ENCODE results near the gene GPBP1. TPM values are rescaled to one million over a fixed set of nuclear protein-coding genes. Genes with fewer than 3 reads are reported as not detected.

The GPBP1 gene
- total RNA-seq, 2 donors from 2014 or later, result 51.3 to 63.2 TPM

DNA sequence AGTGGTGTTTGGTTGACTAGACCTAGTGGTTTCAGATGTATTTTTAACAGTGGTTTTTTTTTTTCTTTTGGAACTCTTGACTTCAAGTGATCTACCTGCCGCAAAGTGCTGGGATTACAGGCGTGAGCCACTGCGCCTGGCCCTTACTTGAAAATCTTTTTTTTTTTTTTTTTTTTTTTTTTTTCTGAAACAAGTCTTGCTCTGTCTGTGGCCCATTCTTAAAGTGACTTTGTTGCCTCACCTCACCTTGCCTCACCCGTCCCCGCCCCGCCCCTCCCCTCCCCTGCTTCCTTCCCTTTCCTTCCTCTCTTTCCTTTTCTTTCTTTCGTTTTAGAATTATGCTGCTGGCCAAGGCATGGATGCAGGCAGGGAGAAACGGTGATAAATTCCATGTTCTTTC, 26.0 kb downstream of the GPBP1 start:
- DNase-seq (peak in 1 of 2 donors; percentile 17), ATAC-seq (peak; percentile 87)
- intact Hi-C loops (cut with DNase I, micrococcal nuclease), result no loop called here

DNA sequence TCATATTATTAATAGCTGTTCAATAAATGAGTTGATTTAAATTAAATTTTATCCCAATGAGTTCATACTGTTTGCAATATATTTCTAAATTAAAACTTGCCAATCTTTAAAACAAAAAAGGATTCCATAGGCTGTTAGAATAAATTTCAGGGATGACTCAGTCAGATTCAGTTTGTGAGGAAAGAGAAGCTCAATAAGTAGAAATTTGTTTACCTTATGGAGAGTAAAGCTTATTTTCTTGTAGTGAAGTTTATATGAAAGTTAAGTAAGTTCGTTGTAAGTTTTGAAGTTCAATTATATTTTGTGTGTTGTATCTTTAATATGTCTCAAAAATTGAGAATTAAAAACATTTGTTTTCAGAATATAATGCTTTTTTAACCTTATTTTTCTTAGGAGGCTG, 29.0 kb downstream of the GPBP1 start:
- no peak for ATAC-seq
- intact Hi-C loops (cut with DNase I, micrococcal nuclease), result no loop called here

DNA sequence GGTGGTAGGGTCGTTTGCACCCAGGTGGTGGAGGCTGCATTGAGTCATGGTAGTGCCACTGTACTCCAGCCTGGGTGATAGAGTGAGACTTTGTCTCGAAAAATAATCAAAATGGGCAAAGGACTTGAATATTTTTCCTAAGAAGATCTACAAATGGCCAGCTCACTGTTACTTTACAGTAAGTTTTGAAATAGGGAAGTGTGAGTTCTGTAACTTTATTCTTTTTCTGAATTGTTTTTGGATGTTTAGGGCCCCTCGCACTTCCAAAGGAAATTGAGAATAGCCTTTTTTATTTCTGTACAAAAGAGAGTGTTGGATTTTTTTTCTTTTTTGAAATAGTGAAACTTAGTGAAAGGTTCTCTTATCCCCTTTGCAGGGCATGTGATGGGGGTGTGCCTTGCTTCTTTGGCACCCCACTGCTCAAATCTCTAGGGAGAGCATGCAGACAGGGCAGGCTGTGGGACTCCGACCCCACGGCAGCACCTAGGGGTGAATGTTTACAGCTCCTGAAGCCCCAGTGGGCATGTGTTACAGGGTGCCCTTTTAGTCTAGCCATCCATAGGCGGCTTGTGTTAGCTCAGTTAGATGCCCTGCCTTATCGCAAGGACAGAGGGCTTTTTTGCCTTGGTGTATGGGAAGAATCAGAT, 33.3 kb downstream of the GPBP1 start:
- DNase-seq (no peak), ATAC-seq (no peak)
- intact Hi-C loops (cut with DNase I, micrococcal nuclease), result no loop called here

More for the DNA sequence above, 29.0 kb downstream of the GPBP1 start:
- no peak for DNase-seq

DNA sequence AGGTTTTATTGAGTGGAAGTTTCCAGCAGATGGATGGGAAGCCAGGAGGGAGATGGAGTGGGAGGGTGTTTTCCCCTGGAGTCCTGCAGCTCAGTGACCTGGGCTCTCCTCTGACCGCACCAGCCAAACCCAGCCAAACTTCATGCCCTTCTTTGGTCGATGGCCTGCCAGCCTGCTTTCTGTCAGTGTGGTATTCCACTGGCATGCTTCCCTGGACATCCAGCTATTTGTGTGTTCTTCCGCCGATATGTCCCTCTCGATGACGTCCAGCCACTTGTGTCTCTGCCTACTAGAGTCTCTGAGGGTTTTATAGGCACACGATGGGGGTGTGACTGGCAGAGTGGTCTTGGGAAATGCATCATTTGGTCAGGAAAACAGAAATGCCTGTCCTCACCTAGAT, 33.8 kb downstream of the GPBP1 start:
- ATAC-seq (no peak), DNase-seq (peak in 1 of 2 donors; percentile 49)
- intact Hi-C loops (cut with DNase I, micrococcal nuclease), result no loop called here

DNA sequence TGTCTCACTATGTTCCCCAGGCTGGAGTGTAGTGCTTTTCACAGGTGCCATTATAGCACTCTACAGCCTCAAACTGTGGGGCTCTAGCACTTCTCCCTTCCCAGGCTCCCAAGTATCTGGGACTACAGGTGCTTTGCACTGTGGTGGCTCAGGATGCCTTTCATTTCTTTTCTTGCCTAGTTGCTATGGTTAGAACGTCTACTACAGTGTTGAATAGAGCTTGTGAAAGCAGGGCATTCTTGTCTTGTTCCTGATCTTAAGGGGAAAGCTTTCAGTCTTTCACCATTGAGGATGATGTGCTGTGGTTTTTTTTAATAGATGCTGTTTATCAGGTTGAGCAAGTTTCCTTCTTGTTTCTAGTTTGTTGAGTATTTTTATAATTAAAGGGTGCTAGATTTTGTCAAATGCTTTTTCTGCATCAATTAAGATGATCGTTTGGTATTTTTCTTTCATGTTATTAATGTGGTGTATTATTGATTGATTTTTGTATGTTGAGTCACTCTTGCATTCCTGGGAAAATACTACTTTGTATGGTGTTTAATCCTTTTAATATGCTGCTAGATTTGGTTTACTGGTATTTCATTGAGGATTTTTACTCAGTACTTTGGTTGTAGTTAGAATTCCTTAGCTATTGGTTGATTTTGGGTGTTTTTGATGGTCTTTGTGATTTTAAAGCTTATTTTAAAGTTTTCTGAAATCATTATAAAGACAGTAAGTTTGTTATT, 35.6 kb downstream of the GPBP1 start:
- ATAC-seq (no peak), DNase-seq (no peak)
- intact Hi-C loops (cut with DNase I, micrococcal nuclease), result loop anchor here in 1 of 2 donors (10.0 kb wide), 1 partner anchor 305 kb away; the partner anchor contains the start of gene SETD9

DNA sequence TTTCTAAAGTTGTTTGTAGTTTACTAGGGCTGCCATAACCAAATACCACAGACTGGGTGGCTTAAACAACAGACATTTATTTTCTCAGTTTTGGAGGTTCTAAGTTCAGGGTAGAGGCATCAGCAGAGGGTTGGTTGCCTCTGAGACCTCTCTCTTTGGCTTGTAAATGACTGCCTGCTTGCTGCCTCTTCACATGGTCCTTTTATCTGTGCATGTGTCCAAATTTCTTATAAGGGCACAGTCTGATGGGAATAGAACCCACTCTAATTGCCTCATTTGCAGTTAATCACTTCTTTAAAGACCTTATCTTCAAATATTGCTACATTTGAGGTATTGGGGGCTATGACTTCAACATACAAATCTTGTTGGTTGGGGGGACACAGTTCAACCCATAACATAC, 36.8 kb downstream of the GPBP1 start:
- intact Hi-C loops (cut with DNase I, micrococcal nuclease), result loop anchor here in 1 of 2 donors (10.0 kb wide), 1 partner anchor 306 kb away; the partner anchor contains the start of gene SETD9
- ATAC-seq, result no peak
- DNase-seq, result no peak

DNA sequence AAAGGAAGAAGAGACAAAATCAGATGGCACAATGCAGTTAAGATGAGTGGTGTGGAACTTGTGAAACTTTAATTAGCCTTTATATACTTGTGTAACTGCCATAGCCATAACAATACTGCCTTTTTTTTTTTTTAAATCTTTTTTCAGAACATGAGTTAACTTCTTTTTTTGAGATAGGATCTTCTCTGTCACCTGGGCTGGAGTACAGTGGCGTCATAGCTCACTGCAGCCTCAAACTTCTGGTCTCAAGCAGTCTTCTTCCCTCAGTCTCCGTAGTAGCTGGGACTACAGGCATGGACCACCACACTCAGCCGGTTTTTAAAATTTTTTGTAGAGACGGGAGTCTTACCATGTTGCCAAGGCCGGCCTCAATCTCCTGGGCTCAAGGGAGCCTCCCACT, 37.2 kb downstream of the GPBP1 start:
- intact Hi-C loops (cut with DNase I, micrococcal nuclease), result loop anchor here in 1 of 2 donors (10.0 kb wide), 1 partner anchor 306 kb away; the partner anchor contains the start of gene SETD9
- DNase-seq, result no peak
- ATAC-seq, result no peak

DNA sequence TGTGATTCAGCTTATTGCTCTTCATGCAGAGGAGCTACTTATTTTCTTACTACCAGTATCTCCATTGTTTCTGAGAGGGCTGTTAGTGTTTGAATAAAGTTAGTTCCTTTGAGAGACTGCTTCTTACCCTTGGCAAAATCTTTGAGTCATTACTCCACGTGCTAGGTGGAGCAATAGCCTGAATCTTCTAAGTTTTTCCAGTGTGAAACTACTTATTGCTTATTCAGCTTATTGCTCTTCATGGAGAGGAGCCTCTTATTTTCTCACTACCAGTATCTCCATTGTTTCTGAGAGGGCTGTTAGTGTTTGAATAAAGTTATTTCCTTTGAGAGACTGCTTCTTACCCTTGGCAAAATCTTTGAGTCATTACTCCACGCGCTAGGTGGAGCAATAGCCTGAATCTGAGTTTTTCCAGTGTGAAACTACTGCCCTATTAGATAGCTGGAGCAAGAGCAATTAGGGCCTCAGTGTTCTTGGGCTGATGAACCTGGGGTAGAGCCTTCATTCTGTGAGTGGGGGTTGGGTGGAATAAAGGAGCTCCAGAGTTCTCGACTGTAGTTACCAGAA, 41.9 kb downstream of the GPBP1 start:
- ATAC-seq (no peak), DNase-seq (no peak)
- intact Hi-C loops (cut with DNase I, micrococcal nuclease), result loop anchor here in 1 of 2 donors (10.0 kb wide), 1 partner anchor 311 kb away; the partner anchor contains the start of gene SETD9

DNA sequence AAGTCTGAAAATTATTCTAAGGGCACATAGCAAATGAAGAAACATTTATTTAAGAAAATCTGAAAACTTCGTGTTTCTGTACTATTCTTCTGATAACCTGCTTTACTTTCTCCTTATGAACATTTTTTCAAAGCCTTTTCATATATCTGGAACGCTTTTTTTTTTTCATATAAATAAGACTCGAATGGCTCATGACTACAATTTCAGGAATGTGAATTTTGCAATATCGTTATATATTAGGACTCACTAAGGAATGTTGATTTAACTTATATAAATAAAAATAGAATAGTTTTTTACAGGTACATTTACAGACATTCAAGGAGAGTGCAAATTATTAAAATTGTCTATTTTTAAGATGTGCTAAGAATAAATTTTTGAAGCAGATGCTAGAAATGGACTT, 42.9 kb downstream of the GPBP1 start:
- DNase-seq (no peak), ATAC-seq (no peak)
- intact Hi-C loops (cut with DNase I, micrococcal nuclease), result loop anchor here in 1 of 2 donors (10.0 kb wide), 1 partner anchor 312 kb away; the partner anchor contains the start of gene SETD9

DNA sequence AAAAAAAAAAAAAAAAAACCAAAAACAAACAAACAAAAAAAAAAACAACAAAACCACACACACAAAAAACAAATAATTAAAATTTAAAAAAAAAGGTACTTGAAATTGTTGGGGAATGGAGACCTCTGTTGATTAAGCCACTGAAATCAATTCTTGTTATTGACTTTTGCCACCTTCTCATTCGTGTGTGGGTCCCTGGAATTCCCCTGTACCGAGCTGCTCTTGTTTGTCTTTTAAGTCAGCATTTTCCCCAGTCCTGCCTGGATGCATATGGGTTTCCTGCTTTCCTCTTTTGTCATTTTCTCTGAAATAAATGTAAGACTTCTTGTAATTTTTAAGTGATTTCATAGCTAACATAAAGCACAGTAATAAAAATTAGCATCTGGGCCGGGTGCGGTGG, 45.5 kb downstream of the GPBP1 start:
- DNase-seq (no peak), ATAC-seq (no peak)
- intact Hi-C loops (cut with DNase I, micrococcal nuclease), result loop anchor here in 1 of 2 donors (10.0 kb wide), 1 partner anchor 315 kb away; the partner anchor contains the start of gene SETD9

DNA sequence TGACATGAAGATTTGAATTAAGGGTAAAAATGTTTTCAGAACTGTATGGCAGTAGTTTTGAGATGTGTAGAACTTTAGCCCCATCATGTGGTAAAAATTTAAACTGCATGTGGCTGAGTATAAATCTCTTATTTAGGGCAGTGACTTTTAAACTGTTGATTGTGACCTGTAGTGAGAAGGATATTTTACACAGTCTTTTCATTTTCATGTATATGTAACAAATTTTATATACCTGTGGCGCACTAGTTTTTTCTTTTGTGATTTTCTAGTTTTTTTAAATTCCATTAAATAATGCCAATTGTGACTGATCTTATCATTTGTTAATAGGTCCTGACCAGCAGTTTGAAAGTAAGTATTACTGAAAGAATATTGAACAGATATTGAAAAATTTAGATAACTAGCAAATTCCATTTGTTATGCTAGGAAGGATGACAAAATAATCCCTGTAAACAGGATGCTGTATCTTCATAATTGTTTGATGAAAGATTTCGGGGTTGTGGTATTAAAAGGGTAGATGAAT, 47.2 kb downstream of the GPBP1 start:
- peak; percentile 80 for ATAC-seq
- no peak for DNase-seq
- intact Hi-C loops (cut with DNase I, micrococcal nuclease), result no loop called here

DNA sequence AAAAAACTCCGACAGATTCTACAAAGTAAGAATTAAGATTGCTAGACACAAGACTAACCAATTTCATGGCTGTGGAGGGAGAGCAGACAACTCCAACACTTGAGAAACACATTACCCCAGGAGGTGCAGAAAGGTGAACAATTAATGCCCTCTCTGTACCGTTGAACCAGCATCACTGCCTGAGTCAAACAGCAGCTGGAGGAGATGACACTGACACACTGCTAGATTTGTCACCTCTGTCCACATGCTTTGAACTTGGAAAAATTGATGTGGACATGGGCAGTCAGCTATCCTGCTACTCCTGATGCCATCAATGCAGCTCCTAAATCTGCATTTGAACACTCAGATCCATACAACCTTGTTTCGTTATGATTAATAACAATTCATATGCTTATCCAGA, 51.7 kb downstream of the GPBP1 start:
- DNase-seq, result no peak
- no peak for ATAC-seq
- intact Hi-C loops (cut with DNase I, micrococcal nuclease), result no loop called here

DNA sequence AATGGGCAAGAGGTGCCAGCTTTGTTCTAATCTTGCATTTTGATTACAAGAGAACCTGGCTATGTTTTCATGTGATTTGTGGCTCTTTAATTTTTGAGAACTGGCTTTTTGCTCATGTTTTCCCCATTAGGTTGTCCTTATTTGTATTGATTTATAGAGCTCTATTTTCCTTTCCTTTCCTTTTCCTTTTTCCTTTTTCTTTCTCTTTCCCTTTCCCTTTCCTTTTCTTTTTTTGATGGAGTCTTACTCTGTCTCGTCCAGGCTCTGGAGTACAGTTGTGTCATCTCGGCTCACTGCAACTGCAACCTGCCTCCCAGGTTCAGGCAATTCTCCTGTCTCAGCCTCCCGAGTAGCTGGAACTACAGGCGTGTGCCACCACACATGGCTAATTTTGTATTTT, 55.5 kb downstream of the GPBP1 start:
- ATAC-seq (no peak), DNase-seq (no peak)
- intact Hi-C loops (cut with DNase I, micrococcal nuclease), result no loop called here

DNA sequence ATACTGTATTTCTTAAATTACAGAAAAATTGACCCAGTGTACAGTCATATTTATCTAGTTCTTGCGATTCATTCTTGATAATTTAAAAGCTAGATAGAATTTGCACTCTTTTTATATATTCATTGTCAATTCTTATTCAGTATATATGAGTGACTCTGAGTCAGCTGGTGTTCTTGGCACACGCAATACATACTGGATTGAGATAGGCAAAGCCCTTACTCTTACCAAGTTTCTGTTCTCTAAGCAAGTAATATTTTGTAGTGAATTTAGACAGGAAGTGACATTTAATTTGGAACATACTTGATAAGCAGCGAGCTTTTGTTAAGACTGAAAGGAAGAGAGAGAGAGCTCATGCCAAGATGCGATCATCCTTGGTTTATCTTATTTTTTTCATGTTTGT, 57.7 kb downstream of the GPBP1 start:
- intact Hi-C loops (cut with DNase I, micrococcal nuclease), result no loop called here
- no peak for ATAC-seq
- DNase-seq, result no peak

DNA sequence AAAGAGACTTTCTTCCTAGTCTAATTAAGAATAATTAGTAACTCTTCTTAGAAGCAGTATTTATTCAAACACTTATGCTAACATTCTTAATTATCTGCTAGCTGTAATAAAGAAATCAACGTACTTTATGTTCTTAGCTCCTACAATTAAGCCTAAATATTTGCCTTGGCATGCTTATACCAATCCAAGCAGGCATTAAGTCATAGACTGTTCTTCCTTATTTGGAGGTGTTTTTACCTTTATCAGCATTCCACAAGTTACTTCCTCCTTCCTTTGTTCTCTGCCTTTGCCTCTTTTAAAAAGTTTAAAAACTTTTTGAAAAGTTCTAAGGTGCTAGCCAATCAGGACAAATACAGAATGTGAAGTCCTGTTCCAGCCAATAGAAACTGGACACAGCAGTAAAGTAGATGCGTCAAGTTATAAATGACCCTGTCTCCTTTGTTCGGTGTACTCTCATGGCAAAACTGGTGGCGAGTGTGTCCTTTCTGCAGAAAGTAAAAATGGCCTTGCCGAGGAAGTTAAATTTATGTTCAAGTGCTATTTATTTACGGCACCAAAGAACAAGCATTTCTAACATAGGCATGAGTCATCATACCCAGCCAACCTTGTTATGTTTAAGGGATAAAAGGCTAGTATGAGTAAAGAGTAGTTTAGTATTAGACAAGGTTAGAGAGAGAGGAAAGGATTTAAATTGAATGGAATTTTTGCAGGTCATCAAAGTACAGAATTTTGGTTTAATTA, 58.6 kb downstream of the GPBP1 start:
- ATAC-seq, result peak; percentile 52
- intact Hi-C loops (cut with DNase I, micrococcal nuclease), result no loop called here
- no peak for DNase-seq

DNA sequence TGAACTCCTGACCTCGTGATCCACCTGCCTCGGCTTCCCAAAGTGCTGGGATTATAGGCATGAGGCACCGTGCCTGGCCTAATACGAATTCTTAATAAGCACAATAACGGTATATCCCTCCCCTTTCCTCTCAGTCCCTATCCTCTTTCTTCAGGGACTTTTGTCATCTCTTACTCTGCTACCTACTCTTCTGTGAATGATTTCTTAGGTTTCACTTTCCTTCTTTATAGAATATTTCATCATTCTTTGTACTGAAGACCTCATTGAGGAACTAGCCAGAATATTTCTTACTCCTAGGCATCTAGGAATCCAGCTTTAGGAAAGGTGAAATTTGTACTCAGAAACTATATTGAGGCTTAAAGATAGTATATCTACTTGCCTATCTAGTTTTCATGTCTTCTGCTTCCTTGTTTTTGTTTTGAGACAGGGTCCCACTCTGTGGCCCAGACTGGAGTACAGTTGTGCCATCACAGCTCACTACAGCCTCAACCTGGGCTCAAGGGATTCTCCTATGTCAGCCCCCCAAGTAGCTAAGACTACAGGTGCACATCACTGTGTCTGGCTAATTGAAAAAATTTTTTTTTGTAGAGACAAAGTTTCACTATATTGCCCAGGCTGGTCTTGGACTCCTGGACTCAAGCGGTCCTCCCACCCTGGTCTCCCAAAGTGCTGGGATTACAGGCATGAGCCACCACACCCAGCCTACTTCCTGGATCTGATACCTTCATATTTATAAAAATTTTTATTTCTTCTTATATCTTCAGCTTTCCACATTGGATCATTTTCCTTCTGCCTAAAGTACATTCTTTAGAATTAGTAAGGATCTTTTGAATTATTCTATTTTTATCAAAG, 69.7 kb downstream of the GPBP1 start:
- peak in 1 of 2 donors; percentile 25 for DNase-seq
- intact Hi-C loops (cut with DNase I, micrococcal nuclease), result no loop called here
- peak; percentile 78 for ATAC-seq

DNA sequence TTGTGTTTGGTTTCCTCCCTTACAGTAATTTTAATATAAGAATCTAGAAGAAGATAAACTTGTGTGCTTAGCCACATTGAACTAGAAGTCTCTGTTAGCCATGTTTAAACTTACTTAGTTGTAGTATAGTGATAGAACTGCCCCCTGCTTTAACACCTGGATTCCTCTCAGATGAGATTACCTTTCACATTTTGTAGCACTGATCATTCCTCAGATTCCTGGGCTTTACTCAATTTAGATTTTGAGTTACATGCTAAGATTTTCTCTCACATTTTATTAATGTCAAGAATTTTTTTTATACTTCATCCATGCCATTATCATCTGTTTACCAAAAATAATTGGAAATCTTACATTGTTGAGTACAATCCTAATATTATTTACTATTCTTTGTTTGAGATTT, 70.5 kb downstream of the GPBP1 start:
- no peak for DNase-seq
- intact Hi-C loops (cut with DNase I, micrococcal nuclease), result no loop called here
- ATAC-seq, result no peak

DNA sequence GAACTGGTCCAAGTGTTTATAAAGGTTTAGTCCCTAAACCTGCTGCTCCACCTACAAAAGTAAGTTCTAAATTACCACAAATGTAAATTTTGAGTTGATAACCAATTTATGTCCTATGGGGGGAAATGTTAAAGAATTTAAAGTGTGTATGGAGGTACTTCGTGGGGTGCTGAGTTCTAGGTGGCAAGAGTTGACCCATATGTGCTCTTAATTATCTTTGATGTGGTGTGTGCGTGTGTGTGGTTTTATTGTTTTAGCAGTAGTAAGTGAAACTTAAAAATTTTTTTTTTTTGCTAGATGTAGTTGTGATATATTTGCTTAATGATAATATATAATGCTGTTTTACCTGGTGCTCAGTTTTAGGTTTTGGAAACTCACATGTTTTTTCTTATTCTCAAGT, 72.6 kb downstream of the GPBP1 start:
- DNase-seq, result no peak
- intact Hi-C loops (cut with DNase I, micrococcal nuclease), result no loop called here

More for the DNA sequence above, 72.6 kb downstream of the GPBP1 start:
- no peak for ATAC-seq
